HCT116 (cell line): ENCODE data around the gene ELK3. TPM values are rescaled to one million over a fixed set of nuclear protein-coding genes. Genes with fewer than 3 reads are reported as not detected.

Source experiments
- ATAC-seq: fragments of 200-7000 bp; cut with Tn5 transposase; 2 replicates; pipeline ENCODE4 v1.9.1; 2020; ENCODE audit warnings: mild to moderate bottlenecking, moderate library complexity
- BruUV-seq: library from RNA; stranded (reverse); fragments of 400-500 nt; replicated peaks from 2 replicates; lab custom pipeline; 2021; lab: Mats Ljungman, UMichigan
- CTCF ChIA-PET: fragments of 300-600 bp; sonication (Branson Sonifier 250); formaldehyde crosslinking; loops from one replicate; lab custom pipeline; 2021; ENCODE audit warnings: antibody characterized with exemption; lab: Charles Lee
- POLR2A ChIA-PET: fragments of 300-600, 350-600 bp; sonication (Branson Sonifier 250); formaldehyde crosslinking; loops from one replicate; lab custom pipeline; 2021; ENCODE audit warnings: antibody characterized with exemption; lab: Charles Lee
- RAD21 ChIA-PET, 2 experiments: fragments of 300-600 bp; sonication (Branson Sonifier 250); formaldehyde crosslinking; loops; one replicate each; lab custom pipeline; 2023; ENCODE audit warnings: low total read pairs in 2 of 2; ENCODE audit not compliant: uncharacterized antibody in 2 of 2, unreplicated experiment in 2 of 2, low non-redundant PET in 1 of 2; lab: Charles Lee
- DNase-seq: peaks from one replicate; pipeline ENCODE4 v3.0.0-alpha.2; 2010; ENCODE audit warnings: low read depth, low spot score
- H2AFZ ChIP-seq: fragments of 200-600 bp; shearing (Covaris generic), sonication (generic); 2 replicates; pipeline ENCODE4 v1.6.1; 2017; ENCODE audit warnings: low read depth, mixed run types, mixed read lengths, antibody characterized with exemption, low read length; ENCODE audit not compliant: poor library complexity, severe bottlenecking
- H3K27ac ChIP-seq: 2 replicates; pipeline ENCODE4 v1.5.1; 2012; ENCODE audit warnings: low read depth, low read length
- H3K27me3 ChIP-seq: fragments of 200-600 bp; sonication (generic); 2 replicates; pipeline ENCODE4 v1.6.1; 2016; ENCODE audit warnings: mixed run types, low read length, mixed read lengths; ENCODE audit not compliant: insufficient read depth
- H3K36me3 ChIP-seq, 2 experiments: fragments of 200-500 bp in 1 of 2; fragments of 200-600 bp in 1 of 2; sonication (Bioruptor generic) in 1 of 2; sonication (generic) in 1 of 2; 2 replicates each; pipeline versions ENCODE4 v1.5.1 to v1.6.1; 2014 to 2016; ENCODE audit warnings: low read length in 2 of 2, inconsistent platforms in 1 of 2, mixed read lengths in 1 of 2, mixed run types in 1 of 2; ENCODE audit not compliant: insufficient read depth in 2 of 2, control insufficient read depth in 1 of 2
- H3K4me1 ChIP-seq, 2 experiments: fragments of 200-600 bp in 1 of 2; sonication (generic) in 1 of 2; 2 replicates each; pipeline versions ENCODE4 v1.5.1 to v1.6.1; 2012 to 2017; ENCODE audit warnings: low read length in 2 of 2, inconsistent platforms in 1 of 2, mild to moderate bottlenecking in 1 of 2, mixed read lengths in 1 of 2, mixed run types in 1 of 2, moderate library complexity in 1 of 2; ENCODE audit not compliant: insufficient read depth in 2 of 2, control insufficient read depth in 1 of 2
- H3K4me2 ChIP-seq: fragments of 200-600 bp; sonication (generic); 2 replicates; pipeline ENCODE4 v1.6.1; 2017; ENCODE audit warnings: mixed run types, low read length, mixed read lengths
- H3K4me3 ChIP-seq, 2 experiments: fragments of 200-600 bp in 1 of 2; sonication (generic) in 1 of 2; replicated peaks in 1 of 2; 2 replicates each; pipeline ENCODE4 v1.5.1; 2011 to 2016; ENCODE audit warnings: low read length in 2 of 2, control low read depth in 1 of 2, low read depth in 1 of 2, mild to moderate bottlenecking in 1 of 2, mixed read lengths in 1 of 2, mixed run types in 1 of 2
- H3K79me2 ChIP-seq: fragments of 200-600 bp; sonication (generic); 2 replicates; pipeline ENCODE4 v1.6.1; 2017; ENCODE audit warnings: mild to moderate bottlenecking, mixed run types, low read length, moderate library complexity, mixed read lengths; ENCODE audit not compliant: insufficient read depth
- H3K9ac ChIP-seq: fragments of 200-600 bp; sonication (generic); 2 replicates; pipeline ENCODE4 v1.6.1; 2016; ENCODE audit warnings: low read length, mixed read lengths
- H3K9me2 ChIP-seq: fragments of 200-600 bp; sonication (generic), shearing (Covaris generic); 2 replicates; pipeline ENCODE4 v1.6.1; 2017; ENCODE audit warnings: mixed run types, mild to moderate bottlenecking, moderate library complexity; ENCODE audit not compliant: insufficient read depth
- H3K9me3 ChIP-seq, 2 experiments: fragments of 200-500 bp in 1 of 2; fragments of 200-600 bp in 1 of 2; sonication (Bioruptor generic) in 1 of 2; sonication (generic) in 1 of 2; 2 replicates each; pipeline ENCODE4 v1.6.1; 2014 to 2017; ENCODE audit warnings: low read length in 2 of 2, mixed read lengths in 2 of 2, inconsistent platforms in 1 of 2, low read depth in 1 of 2, mild to moderate bottlenecking in 1 of 2, mixed run types in 1 of 2, moderate library complexity in 1 of 2; ENCODE audit not compliant: control insufficient read depth in 1 of 2, insufficient read depth in 1 of 2
- H4K20me1 ChIP-seq: fragments of 200-600 bp; sonication (generic), shearing (Covaris generic); 2 replicates; pipeline ENCODE4 v1.6.1; 2017; ENCODE audit warnings: mixed run types, mild to moderate bottlenecking, moderate library complexity; ENCODE audit not compliant: insufficient read depth
- CEBPB ChIP-seq: IDR thresholded peaks from 2 replicates; pipeline ENCODE4 v1.6.1; 2012; ENCODE audit warnings: low read depth
- EGR1 ChIP-seq: IDR thresholded peaks from 2 replicates; pipeline ENCODE4 v1.6.1; 2012; ENCODE audit warnings: low read depth
- ELF1 ChIP-seq: IDR thresholded peaks from 2 replicates; pipeline ENCODE4 v1.6.1; 2012; ENCODE audit warnings: low read depth, borderline replicate concordance
- EZH2 ChIP-seq: fragments of 200-600 bp; sonication (generic); IDR thresholded peaks from 2 replicates; pipeline ENCODE4 v1.6.1; 2017; ENCODE audit warnings: antibody characterized with exemption, mixed run types
- EZH2phosphoT487 ChIP-seq: fragments of 200-600 bp; IDR thresholded peaks from 2 replicates; pipeline ENCODE4 v1.6.1; 2018; ENCODE audit warnings: antibody characterized with exemption, borderline replicate concordance
- FOSL1 ChIP-seq: IDR thresholded peaks from 2 replicates; pipeline ENCODE4 v1.6.1; 2012; ENCODE audit warnings: low read depth
- JUND ChIP-seq: IDR thresholded peaks from 2 replicates; pipeline ENCODE4 v1.6.1; 2012
- RAD21 ChIP-seq: IDR thresholded peaks from 2 replicates; pipeline ENCODE4 v1.6.1; 2012; ENCODE audit warnings: low read depth, mild to moderate bottlenecking
- SIN3A ChIP-seq: IDR thresholded peaks from 2 replicates; pipeline ENCODE4 v1.6.1; 2012; ENCODE audit warnings: low read depth
- SP1 ChIP-seq: IDR thresholded peaks from 2 replicates; pipeline ENCODE4 v1.6.1; 2012; ENCODE audit warnings: low read depth
- SRF ChIP-seq: IDR thresholded peaks from 2 replicates; pipeline ENCODE4 v1.6.1; 2012; ENCODE audit warnings: low read depth
- YY1 ChIP-seq: IDR thresholded peaks from 2 replicates; pipeline ENCODE4 v1.6.1; 2011; ENCODE audit warnings: low read length, low read depth, moderate library complexity, mild to moderate bottlenecking; ENCODE audit not compliant: insufficient replicate concordance; ENCODE audit errors: extremely low read depth
- intact Hi-C: fragments of 100-400 bp; cut with micrococcal nuclease; formaldehyde crosslinking; loops from 2 replicates; pipeline ENCODE4 v1.10.0; 2022
- total RNA-seq: library from RNA; stranded (reverse); gene quantifications from one replicate; pipeline ENCODE4 v1.2.1, GENCODE V29; 2021; ENCODE audit not compliant: unreplicated experiment
- TF ChIP-seq, protein P1 (sequence below): IDR thresholded peaks from 2 replicates; pipeline ENCODE4 v1.6.1; 2012

ELK3 gene
- total RNA-seq, 1 experiment from 2014 or later: 45.6 TPM

DNA sequence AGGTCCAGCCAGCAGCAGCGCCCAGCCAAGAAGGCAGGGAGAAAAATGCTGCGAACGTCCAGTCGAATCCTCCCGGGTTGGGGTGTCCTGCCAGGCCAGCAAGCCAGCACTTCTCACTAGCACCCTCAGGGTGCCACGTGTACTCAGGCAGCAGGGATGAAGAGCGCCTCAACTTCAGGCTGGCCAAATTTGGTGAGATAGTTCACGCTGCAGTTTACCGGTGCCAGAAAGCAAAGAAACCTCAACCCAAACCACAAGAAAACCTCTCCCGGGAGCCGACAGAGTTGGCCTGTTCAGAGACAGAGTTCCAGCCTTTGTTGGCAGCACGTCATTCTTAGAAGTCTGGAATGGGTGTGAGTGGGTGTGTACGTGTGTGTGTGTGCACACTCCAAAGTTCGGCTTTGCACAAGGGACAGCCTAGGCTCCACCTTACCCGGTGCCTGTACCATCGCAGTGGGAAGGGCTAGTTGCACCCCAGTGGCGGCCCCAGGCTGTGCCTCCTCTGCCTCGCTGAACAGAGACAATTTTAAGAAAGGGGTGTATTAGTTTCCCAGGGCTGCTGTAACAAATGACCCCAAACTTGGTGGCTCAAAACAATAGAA, 42.1 kb downstream of the ELK3 start:
- Histone ChIP-seq H2AFZ (no peak overlapping the region), H3K27me3 (no peaks in the 10 kb centered on the region), H3K4me2 (no peak overlapping the region), H4K20me1 (no peaks in the 10 kb centered on the region), H3K79me2 (peaks cover 82% of the 10 kb centered on the region), H3K9me3 (no peaks in the 10 kb centered on the region), H3K4me3 (no peak overlapping the region), H3K9me2 (no peaks in the 10 kb centered on the region), H3K27ac (no peak overlapping the region), H3K9ac (no peak overlapping the region), H3K36me3 (no peaks in the 10 kb centered on the region), H3K4me1 (no peaks in the 10 kb centered on the region; a peak in 1 of 4 replicates)
- ChIA-PET POLR2A (no interaction called here), CTCF (no interaction called here), RAD21 (no interaction called here)
- no peak for DNase-seq
- no peak for TF ChIP-seq SRF
- no peak for TF ChIP-seq CEBPB
- TF ChIP-seq YY1: no peak
- TF ChIP-seq RAD21: no peak
- TF ChIP-seq ELF1: no peak
- no TSS peak for BruUV-seq
- ATAC-seq: no peak
- intact Hi-C loops: no loop called here

DNA sequence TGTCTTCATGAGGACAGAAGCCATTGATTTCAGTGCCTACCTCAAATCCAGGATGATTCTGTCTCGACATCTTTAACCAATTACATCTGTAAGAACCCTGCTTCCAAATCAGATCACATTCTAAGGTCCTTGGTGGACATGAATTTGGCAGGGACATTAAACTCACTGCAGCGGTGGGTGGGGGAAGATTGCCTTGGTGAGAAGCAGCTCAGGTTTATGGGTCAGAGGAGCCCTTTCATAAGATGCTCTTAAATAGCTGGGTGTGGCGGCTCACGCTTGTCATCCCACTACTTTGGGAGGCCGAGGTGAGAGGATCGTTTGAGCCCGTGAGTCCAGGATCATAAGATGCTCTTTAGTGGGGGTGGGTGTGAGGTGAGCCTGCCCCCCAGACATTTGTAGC, 42.9 kb downstream of the ELK3 start:
- ChIA-PET CTCF (no interaction called here), POLR2A (no interaction called here), RAD21 (no interaction called here)
- ATAC-seq (no peak), DNase-seq (no peak)
- H3K36me3 ChIP-seq: no peaks in the 10 kb centered on the region
- no peaks in the 10 kb centered on the region for H4K20me1 ChIP-seq
- H3K9me3 ChIP-seq: no peaks in the 10 kb centered on the region
- no peak overlapping the region for H2AFZ ChIP-seq
- intact Hi-C loops: no loop called here
- H3K79me2 ChIP-seq: peaks cover 81% of the 10 kb centered on the region
- no peaks in the 10 kb centered on the region; a peak in 1 of 4 replicates for H3K4me1 ChIP-seq
- no peak overlapping the region for H3K4me3 ChIP-seq
- H3K27me3 ChIP-seq: no peaks in the 10 kb centered on the region
- H3K9me2 ChIP-seq: no peaks in the 10 kb centered on the region
- H3K27ac ChIP-seq: no peak overlapping the region
- H3K9ac ChIP-seq: no peak overlapping the region
- no peak overlapping the region for H3K4me2 ChIP-seq
- TF ChIP-seq YY1 (no peak), ELF1 (no peak), JUND (no peak), CEBPB (no peak), SRF (no peak), RAD21 (no peak), EZH2phosphoT487 (no peak), EGR1 (no peak), SP1 (no peak), FOSL1 (no peak), SIN3A (no peak), EZH2 (no peak)
- TF ChIP-seq, protein P1, sequence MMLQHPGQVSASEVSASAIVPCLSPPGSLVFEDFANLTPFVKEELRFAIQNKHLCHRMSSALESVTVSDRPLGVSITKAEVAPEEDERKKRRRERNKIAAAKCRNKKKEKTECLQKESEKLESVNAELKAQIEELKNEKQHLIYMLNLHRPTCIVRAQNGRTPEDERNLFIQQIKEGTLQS: no peak
- BruUV-seq: no TSS peak
